Activated T-cell treated with anti-CD3 and anti-CD28 coated beads, Interleukin-2, amount 50 U/mL, for 48 hours (primary cell): ENCODE measurements around the gene PAX3.

Source experiments
- DNase-seq, 2 experiments: peaks; one replicate each; pipeline ENCODE4 v3.0.0-alpha.2; 2020

PAX3 gene

DNA sequence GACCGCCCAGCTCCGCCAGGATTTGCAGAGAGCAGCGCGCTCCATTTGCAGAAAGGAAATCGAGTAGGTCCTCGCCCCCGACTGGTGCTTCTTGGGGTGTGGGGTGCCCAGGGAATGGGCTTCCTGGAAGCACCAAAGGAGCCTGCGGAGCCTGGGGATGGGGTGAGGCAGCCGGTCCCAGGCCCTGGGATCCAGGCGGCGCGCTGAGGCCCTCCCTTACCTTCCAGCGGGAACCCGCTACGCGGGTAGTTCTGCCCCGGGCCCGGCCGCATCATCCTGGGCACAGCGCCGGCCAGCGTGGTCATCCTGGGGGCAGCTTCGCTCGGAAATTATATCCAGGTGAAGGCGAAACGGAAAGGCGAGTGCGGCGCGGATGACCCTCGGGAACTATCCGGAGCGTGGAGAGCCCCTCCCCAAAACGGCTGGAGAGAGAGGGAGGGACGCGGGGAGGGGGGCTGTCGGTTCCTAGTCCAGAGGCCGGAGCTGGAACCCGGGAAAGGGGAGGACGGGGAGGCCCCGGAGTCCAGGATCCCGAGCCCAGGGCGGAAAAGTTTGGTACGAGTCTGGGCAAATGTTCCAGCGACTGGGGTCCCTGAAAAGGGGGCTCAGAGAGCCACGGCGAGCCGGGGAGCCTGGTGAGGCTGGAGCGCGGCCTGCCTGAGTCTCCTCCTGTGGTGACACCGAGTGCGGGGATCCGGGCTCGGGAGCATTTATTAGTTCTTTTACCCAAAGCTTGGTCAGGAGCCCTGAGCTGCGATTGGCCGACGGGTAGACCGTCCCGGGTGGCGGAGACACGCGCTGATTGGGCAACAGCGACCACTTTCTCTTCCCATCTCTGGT is at the start of gene PAX3:
Gene PAX3, minus strand, starts transcription at position 688 of the 840 bp plus-strand sequence. Its CDS starts 383 bp downstream, at position 305.
- DNase-seq, result no peak

DNA sequence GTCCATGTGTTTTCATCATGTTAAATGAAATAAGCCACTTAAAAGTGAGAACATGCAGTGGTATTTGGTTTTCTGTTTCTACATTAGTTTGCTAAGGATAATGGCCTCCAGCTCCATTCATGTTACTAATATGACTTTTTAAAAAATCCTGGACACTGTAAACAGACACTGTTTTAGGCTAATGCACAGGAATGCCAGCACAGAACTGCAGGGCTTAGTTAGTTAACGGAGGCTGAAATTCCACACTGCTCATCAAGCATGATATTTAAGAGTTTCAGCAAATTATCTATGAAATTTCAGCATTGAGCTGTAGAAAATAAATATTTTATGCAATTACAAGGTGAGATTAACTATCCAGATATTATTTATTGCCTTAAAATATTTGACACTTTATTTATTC is 42.5 kb upstream of the PAX3 start:
- DNase-seq, result no peak

DNA sequence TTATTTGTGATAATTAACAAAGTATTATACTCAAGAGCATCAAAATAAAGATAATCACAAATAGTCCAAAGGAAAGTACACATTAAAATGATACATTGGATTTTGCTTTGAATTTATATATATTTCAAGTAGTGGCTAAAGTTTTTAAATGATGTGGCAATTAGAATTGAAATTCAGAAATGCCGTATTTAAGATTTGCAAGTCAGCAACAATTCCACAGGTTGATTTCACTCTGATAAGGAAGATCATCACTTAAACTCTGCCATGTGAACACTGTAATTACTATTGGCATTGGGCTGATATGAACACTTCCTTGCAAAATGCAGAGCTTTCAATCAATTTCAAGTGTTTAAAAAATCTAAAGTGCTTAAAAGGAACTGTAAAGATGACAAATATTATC is 39.6 kb upstream of the PAX3 start:
- no peak for DNase-seq

DNA sequence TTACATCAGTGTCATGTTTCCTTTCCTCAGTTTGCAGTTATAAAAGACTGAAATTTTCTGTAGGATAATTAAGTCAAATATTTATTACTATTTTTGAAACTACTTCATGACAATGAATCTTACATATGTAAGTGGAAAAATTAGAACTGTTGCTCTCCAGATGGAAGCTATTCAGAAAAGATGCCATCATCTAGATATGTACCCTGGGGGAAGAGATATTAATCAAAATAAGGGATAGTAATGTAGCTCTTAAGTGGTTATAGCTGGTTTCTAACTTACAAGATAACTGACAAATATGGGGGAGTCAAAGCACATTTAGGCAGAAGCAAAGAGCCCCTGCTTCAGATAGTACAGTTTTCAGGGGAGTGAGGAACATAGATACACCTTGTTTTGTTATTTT is 38.1 kb upstream of the PAX3 start:
- no peak for DNase-seq

DNA sequence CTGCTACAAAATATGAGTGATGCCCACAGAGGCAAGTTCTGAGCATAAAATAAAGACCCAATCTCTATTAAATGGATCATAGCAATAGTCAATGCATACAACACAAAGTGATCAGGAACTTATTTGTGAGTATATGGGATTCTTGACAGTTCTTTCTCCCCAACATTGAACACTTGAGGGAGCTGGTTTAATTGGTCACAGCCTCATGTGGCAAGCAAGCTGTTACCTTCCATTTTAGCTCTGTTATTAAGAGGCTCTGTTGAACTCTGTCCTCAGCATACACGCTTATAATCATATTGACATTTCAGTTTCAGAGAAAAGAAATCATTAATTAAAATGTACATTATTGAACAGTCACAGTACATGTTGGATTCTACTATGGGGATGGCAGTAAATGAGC is 37.6 kb upstream of the PAX3 start:
- DNase-seq, result no peak

DNA sequence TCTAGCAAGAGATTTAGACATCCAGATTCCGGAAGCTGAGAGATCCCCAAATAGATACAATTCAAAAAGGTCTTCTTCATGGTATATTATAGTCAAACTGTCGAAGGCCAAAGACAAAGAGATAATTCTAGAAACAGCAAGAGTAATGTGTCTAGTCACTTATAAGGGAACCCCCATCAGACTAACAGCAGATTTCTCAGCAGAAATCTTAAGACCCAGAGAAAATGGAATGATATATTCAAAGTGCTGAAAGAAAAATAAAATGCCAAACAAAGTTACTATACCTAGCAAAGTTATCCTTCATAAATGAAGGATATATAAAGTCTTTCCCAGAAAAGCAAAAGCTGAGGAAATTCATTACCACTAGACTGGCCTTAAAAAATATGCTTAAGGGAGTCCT is 36.1 kb upstream of the PAX3 start:
- no peak for DNase-seq

DNA sequence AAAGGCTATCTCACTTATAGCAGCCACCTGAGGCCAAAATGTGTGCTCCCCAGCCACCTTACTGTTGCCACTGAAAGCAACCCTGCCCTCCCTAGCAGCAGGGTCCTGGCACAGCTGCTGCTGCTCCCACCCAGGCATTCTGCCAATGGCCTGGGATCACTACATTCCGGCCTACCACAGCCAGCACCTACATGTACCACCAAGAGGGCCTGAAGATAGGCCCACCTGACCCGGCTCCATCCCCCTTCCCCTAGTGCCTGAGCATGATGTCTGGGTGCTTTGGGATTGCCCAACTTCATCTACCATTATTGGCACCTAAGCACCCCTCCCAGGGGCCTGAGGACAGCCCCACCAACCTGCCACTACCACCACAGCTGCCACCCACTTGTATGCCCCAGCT is 34.6 kb upstream of the PAX3 start:
- DNase-seq, result no peak

DNA sequence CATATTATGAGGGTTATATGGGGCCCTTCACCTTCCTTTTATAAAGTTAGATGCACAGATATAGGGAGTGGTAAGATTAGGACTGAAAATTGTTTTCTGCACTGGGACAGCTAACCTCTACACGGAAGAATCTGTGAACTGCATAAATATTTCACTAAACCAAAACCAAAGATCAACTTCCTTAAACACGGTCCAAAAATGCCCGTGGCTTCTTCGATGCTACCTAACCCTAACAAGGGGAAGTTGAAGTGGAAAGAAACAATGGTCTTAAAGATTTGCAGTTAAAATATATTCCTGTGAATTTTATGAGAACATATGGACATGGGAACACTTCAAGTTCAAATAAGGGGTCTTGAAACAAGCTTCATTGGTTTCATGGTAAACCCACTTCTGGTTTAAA is 33.3 kb upstream of the PAX3 start:
- no peak for DNase-seq

DNA sequence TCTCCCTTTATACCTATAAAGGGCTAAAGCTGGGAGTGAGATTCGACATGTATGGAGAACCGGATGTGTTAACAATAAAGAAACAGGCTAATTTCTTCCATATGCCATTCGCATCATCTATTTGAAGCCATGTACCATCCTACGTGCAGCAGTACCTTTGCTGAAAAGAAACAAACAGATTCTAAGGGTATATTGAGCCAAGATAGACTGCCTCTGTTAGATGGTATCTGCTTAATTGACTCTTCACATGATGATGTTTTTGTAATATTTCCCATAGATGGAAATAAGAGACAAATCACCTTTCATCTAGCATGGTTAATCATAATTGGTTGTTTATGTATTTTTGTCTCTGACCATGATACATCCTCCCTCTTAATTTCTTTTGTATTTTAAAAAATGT is 32.1 kb upstream of the PAX3 start:
- DNase-seq, result no peak

DNA sequence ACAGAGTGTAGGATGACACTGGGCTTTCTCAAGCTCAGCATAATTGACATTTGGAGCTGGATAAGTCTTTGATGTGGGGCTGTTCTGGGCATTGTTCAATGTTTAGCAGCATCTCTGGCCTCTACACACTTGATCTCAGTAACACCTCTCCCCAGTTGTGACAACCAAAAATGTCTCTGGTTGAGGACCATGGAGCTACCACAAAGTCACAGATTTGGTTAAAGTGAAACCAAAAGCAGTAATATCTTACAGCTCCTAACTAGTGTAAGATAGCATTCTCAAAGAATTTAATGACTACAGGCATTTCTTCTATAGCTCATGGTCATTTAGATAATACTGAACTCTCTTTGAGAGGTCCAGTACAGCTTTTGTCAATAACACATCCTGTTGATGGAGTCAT is 23.4 kb upstream of the PAX3 start:
- DNase-seq, result no peak

DNA sequence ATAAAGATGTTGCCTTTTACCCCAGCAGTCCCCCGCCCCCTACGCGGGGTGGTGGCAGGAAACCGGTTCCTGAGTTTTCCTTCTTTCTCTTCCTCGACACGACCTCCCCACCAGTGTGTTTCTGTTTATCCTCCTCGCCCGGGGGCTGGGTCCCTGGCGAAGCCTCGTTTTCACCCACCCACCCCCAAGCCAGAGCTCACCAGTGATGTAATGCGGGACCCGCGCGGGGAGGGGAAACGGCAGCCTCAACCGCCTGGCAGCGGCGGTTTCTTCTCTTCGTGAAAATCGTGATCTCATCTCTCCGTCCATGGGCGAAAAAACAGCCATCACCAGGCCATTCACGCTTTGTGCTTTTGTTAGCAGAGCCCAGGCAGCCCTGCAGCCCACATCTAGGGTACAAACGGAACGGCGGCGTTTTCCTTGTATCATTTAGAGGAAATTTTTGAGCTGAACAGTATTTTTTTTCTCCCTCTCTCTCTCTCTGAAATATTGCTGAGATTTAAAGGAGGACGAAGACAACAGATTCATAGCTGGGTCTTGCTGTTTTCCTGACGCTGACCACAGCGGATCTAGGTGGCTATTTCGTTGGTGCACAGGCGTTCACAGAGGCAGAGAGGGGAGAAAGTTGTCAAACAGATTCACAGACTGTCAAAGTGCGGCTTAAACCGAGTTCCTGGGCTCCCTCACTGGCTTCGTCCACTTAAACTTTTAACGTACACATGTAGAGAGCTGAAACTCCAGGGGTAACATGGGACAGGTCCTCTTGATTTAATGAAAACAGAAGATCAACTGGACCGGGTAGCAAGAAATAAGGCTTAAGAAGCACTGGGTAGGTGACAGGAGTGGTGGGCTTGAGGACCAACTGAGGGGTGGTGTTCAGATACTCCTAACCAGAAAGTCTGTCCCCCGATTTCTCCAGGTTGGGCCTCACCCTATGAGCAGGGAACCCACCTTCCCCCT is 21.9 kb upstream of the PAX3 start:
- DNase-seq, result peak in 1 of 2 experiments; percentile 16

DNA sequence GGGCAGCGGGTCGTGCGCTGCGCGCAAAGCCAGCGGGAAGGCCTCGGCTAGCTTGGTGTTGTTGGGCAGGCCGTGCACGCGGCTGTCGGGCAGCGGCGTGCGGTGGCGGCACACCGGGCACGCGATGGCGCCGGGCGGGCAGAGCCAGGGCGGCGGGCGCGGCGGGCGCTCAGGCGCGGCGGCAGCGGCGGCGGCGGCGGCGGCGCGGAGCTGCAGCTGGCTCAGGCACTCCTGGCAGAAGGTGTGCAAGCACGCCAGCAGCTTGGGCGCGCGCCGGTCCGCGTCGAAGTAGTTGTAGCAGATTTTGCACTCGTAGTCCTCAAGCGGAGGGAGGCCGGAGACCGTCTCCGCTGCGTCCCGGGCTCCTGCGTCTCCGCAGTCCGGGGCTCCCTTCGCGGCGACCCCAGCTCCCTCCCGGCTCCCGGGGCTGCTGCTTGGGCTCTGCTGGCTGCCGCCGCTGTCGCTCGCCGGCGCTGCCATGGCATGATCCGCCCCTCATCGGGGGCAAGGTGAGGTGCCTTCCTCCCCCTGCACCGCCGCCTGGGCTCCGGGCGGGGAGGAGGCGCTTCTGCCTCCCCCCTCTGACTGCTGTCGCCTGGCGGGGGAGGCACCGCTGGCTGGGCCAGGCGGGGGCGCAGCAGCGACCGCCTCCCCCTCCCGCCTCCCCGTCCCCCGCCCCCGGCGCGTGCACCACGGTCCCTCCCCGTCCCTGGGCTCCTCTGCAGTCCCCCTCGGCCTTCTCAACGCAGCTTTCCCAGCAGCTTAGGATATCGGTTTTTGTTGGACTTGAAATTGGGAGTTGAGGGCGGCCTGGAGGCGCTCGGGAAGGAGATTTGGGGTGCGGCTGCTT is 21.0 kb upstream of the PAX3 start:
- DNase-seq, result peak; percentile 41 to 54

DNA sequence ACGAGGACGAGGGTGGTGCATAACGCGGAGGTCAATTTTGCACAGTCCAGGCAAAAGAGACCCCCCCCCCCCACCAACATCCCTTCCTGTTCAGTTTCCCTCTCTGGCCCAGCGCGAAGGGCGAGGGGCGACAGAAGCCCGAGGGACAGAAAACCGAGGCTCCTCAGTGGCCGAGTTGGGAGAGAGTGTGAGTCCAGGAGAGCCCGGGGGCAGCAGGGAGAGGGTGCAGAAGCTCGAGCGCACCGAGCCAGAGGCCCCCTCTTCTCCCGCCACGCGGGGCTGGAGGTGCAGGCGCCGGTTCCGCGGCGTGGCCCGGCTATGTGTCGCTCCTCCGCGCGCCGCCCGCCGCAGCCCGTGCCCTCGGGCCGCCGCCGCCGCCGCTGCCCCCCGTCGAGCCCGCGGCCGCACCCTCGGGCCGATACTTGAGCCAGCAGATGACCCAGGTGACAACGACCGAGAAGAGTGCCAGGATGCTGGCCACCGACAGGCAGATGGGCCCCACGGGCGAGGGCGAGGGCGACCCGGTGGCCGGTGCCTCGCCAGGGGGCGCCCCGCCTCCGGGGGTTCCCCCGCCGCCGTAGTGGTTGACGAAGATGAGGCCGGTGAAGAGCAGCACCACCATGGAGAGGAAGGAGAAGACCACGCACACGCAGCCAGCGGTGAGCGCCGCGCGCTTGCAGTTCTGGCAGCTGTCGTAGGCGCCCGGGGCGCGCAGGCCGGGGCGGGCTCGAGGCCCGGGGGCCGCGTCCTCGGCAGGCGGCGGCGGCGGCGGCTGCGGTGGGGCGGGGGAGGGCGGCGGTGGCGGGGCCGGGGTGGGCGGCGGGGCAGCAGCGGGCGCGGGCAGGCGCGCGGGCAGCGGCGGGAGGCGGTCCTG is 20.2 kb upstream of the PAX3 start:
- peak; percentile 42 to 56 for DNase-seq

DNA sequence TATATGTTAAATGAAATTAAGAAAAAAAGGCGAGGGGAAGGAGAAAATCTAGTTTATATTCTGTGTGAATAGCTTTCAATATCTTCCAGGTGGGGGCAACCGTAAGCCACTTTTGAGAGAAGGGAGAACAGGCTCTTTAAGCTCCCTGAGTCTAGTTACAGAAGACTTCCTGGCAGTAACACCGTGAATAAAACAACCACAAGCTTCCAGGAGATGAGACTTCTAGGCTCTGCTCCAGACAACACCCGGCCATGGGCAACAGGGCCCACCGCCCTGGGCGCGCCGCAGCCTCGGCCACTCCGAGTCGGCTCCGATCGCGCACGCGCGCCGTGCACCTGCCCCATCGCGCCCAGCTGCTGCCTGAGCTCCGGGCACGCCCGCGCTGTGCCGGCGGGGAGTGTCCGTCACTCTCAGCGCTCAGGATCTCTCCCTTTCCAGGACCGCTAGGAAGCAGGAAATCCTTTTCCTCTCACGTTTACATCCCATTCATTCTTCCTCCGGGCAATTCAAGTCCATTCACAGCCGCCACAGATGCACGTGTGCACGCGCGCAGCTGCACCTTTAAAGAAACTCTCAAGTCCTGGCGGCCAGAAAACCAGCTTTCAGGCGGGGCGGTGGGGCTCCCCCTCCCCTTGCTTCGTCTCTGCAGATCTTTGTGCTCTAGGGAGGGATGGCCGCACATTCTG is 19.4 kb upstream of the PAX3 start:
- DNase-seq, result peak; percentile 65 to 72

DNA sequence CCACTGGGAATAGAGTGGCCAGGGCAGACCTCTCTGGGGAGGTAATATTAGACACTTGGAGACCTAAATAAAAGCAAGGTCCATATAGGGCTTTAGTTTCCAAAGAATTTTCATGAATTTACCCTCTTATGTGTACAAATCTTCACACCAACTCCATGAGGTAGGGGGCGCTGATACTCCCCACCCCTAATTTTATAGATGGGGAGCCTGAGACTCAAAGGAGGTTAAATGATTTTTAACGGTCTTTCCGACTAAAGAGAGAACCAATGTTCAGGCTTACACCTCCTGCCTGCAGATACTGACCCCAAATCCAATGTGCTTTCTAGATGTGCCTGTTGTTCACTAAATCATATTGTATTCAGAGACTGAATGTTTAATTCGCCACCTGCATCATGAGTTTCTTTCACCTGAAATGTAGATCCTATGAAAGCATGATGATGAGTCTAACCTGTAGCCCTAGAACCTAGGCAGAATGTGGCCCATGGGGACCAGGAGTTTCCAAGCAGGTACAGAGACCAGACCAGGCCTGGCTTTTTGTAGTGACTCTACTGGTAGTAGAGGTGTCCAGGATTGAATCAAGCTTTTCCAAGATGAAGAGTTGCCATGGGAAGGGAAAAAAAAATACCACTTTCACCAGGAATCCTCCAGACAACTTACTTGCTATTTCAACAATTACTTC is 16.8 kb upstream of the PAX3 start:
- DNase-seq, result no peak

DNA sequence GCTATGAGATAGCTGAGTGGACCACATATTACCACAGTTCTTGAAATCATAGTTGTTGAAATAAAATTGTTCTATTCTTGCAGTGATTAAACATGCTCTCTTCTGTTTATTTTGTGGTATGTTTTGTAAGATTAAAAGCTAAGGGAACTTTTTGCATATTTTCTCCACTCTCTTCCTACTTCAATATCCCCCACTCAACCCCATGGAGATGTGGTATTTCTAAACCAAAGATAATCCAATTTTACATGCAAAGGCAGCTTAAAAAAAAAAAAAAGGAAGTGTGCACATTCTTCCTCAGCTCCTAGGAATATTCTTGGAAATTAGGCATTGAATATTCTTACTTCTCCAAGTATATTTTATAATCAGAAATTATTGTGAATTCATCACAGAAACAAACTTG is 15.0 kb upstream of the PAX3 start:
- DNase-seq, result no peak

DNA sequence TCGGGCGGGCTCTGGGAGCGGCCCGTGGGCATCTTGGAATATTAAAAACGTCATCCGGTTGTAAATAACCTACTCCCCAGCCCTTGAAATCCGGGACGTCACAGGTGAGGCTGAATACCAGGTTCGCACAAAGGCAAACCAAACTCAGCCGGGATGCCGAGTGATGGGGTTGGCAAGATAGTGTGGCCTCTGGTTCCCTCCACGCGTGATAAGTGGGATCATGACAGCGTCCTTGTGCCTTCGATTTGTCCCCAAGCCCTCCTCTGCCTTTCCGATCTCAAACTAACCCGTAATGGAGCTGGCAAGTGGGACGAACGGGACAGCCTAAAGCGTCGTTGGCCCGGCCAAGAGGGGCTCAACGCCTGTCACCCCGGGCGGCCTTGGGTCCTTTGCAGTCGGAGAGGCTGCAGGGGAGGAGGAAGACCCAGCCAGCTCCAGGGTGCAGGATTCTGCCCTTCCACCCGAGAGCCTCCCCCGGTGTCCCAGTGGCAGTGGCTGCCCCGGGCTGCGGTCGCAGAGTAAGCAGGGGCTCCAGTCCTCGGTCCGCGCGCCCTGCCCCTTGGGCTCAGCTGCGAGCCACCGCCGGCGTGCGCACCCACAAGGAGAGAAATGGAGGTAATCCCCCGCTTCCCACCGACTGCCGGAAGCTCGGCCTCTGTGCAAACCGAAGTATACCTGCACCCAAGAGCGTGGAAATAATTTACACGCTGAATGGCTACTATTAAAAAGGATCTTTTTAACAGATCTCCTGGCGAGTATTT is 13.4 kb upstream of the PAX3 start:
- no peak for DNase-seq

DNA sequence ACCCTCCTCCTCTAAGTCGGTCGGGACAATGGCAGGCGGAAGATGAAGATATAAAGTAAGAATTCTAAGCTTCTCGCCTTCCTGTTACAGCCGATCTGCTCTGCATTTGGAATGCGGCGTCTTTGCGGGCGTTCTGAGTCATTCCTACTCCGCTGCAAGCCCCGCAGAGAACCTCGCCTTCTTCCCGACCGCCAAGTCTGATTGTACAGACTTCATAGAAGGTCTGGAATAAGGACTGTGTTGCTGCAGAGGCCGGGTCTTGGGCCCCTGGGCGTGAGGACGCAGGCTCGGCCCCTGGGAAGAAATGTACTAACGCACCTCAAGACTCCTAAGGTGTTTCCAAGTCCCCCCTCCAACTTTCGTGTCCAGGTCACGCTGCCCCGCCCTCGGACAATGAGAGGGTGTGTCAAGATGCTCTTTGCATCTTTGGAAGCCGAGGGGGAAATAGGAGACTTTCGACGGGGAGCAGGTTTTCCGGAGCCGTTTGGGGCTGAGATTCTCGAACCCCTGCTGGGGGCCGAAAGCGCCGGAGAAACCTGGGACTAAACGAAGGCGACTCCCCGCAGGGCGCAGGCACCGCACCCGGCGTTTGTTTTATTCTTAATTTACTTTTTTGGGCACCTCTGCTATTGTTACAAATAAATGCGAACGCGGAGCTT is 12.7 kb upstream of the PAX3 start:
- DNase-seq, result no peak

DNA sequence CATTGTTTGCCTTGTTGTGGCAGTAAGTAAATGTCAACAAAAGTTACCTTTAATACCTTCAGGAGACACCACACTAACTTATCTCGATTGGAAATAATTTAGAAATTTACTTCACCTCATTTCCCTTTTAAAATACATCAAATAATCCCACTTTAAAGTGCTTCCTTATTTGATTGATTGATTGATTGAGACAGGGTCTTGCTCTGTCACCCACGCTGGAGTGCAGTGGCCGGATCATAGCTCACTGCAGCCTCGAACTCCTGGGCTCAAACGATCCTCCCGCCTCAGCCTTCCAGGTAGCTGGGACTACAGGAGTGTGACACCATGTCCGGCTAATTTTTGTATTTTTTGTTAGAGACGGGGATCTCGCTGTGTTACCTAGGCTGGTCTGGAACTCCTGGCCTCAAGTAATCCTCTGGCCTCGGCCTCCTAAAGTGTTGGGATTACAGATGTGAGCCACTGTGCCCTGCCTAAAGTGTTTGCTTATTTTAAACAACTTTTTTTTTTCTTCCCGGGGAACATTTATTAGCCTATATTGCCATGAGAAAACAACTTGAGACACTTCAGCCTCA is 12.0 kb upstream of the PAX3 start:
- no peak for DNase-seq
